Activated T-cell treated with anti-CD3 and anti-CD28 coated beads, Interleukin-2, amount 50 U/mL, for 72 hours (primary cell): ENCODE results near the gene CLEC2D. TPM values are rescaled to one million over a fixed set of nuclear protein-coding genes. Genes with fewer than 3 reads are reported as not detected.
"Not testable (repeated sequence)": the region's sequence is repeated elsewhere in the genome, so short reads cannot be mapped to it uniquely, and the experiment has no call there.

Experiments
- ATAC-seq, 2 donors: fragments of 150-1000 bp; cut with Tn5 transposase; replicated peaks in 1 of 2; 2 replicates each; pipeline ENCODE4 v1.10.0; 2021; ENCODE audit warnings: moderate library complexity in 2 of 2, mild to moderate bottlenecking in 1 of 2
- DNase-seq, 2 donors: peaks; one replicate each; pipeline ENCODE4 v3.0.0; 2021 to 2022; ENCODE audit warnings: mixed read lengths in 1 of 2
- H3K27ac Mint-ChIP-seq: one replicate; pipeline ENCODE4 v1.8.0; 2022; ENCODE audit warnings: mild to moderate bottlenecking, moderate library complexity, mixed read lengths
- H3K27me3 Mint-ChIP-seq: one replicate; pipeline ENCODE4 v1.8.0; 2022; ENCODE audit warnings: low read depth, mixed read lengths
- H3K36me3 Mint-ChIP-seq, 2 donors: one replicate each; pipeline ENCODE4 v1.8.0; 2022; ENCODE audit warnings: mixed read lengths in 2 of 2, mild to moderate bottlenecking in 1 of 2; ENCODE audit not compliant: insufficient read depth in 2 of 2
- H3K4me1 Mint-ChIP-seq: one replicate; pipeline ENCODE4 v1.8.0; 2022; ENCODE audit warnings: low read depth, mixed read lengths
- H3K4me3 Mint-ChIP-seq, 2 donors: one replicate each; pipeline ENCODE4 v1.8.0; 2022; ENCODE audit warnings: mild to moderate bottlenecking in 2 of 2, mixed read lengths in 2 of 2, moderate library complexity in 2 of 2
- H3K9me3 Mint-ChIP-seq, 2 donors: one replicate each; pipeline ENCODE4 v1.8.0; 2022; ENCODE audit warnings: mixed read lengths in 2 of 2
- total RNA-seq, 2 donors: library from RNA; stranded (reverse); gene quantifications; one replicate each; pipeline ENCODE4 v1.2.3, GENCODE V29; 2022

Gene CLEC2D
- total RNA-seq, 2 donors from 2014 or later = 269 to 293 TPM

GRCh38 chr12:9668161-9669018 is 1.1 kb upstream of the CLEC2D start:
- DNase-seq (no peak), ATAC-seq (no peak)
- peaks cover 63% of the 10 kb centered on the region for H3K4me1 Mint-ChIP-seq

GRCh38 chr12:9669019-9669326 is 540 bp upstream of the CLEC2D start:
- no peak for ATAC-seq
- Mint-ChIP-seq H3K9me3 (no peaks in the 10 kb centered on the region), H3K4me1 (peaks cover 61% of the 10 kb centered on the region), H3K27ac (peak overlapping the region; percentile 97), H3K27me3 (no peaks in the 10 kb centered on the region), H3K36me3 (peaks cover 36 to 69% of the 10 kb centered on the region in 2 donors), H3K4me3 (peak overlapping the region; percentile 88 to 100)
- no peak for DNase-seq

More at GRCh38 chr12:9668161-9669018, 1.1 kb upstream of the CLEC2D start:
- Mint-ChIP-seq H3K27me3 (no peaks in the 10 kb centered on the region), H3K36me3 (peaks cover 39 to 66% of the 10 kb centered on the region in 2 donors), H3K27ac (peak overlapping the region; percentile 97), H3K4me3 (peak overlapping the region; percentile 88 to 100), H3K9me3 (no peaks in the 10 kb centered on the region)

- H3K27me3 Mint-ChIP-seq, DNase-seq, H3K9me3 Mint-ChIP-seq, ATAC-seq: not testable (repeated sequence)
- Mint-ChIP-seq H3K27ac (peak overlapping the region; percentile 97), H3K36me3 (peaks cover 29 to 71% of the 10 kb centered on the region in 2 donors), H3K4me3 (peak overlapping the region; percentile 88), H3K4me1 (peaks cover 65% of the 10 kb centered on the region)
Measured at GRCh38 chr12:9672340-9672739, 2.8 kb downstream of the CLEC2D start.

GRCh38 chr12:9673404-9674225 is 4.1 kb downstream of the CLEC2D start:
- H3K27me3 Mint-ChIP-seq = no peaks in the 10 kb centered on the region
- DNase-seq (peak; percentile 79), ATAC-seq (peak; percentile 48 to 54)
- H3K4me3 Mint-ChIP-seq = peak overlapping the region; percentile 88
- peaks cover 36 to 78% of the 10 kb centered on the region in 2 donors for H3K36me3 Mint-ChIP-seq
- H3K9me3 Mint-ChIP-seq = no peaks in the 10 kb centered on the region
- peak overlapping the region; percentile 97 for H3K27ac Mint-ChIP-seq
- H3K4me1 Mint-ChIP-seq = peaks cover 63% of the 10 kb centered on the region

- Mint-ChIP-seq H3K4me1 (peaks cover 64% of the 10 kb centered on the region), H3K27ac (peak overlapping the region; percentile 96), H3K27me3 (no peaks in the 10 kb centered on the region), H3K4me3 (peak overlapping the region; percentile 88), H3K36me3 (peaks cover 37 to 81% of the 10 kb centered on the region in 2 donors), H3K9me3 (no peaks in the 10 kb centered on the region)
- ATAC-seq (peak; percentile 20 to 25), DNase-seq (peak; percentile 52 to 53)
Measured at GRCh38 chr12:9674226-9674590, 4.7 kb downstream of the CLEC2D start.

- H3K36me3 Mint-ChIP-seq = peaks cover 60 to 83% of the 10 kb centered on the region in 2 donors
- H3K9me3 Mint-ChIP-seq = peaks cover 20 to 23% of the 10 kb centered on the region in 2 donors
- H3K27ac Mint-ChIP-seq = peak overlapping the region; percentile 98
- peak overlapping the region; percentile 70 to 87 for H3K4me3 Mint-ChIP-seq
- H3K27me3 Mint-ChIP-seq, ATAC-seq, DNase-seq: not testable (repeated sequence)
- peaks cover 77% of the 10 kb centered on the region for H3K4me1 Mint-ChIP-seq
Measured at GRCh38 chr12:9682508-9682907, 13.0 kb downstream of the CLEC2D start.

- not testable (repeated sequence) for H3K27me3 Mint-ChIP-seq, DNase-seq, ATAC-seq
- peaks cover 73% of the 10 kb centered on the region for H3K4me1 Mint-ChIP-seq
- peak overlapping the region; percentile 98 for H3K27ac Mint-ChIP-seq
- peak overlapping the region; percentile 70 to 87 for H3K4me3 Mint-ChIP-seq
- H3K9me3 Mint-ChIP-seq = peaks cover 20 to 23% of the 10 kb centered on the region in 2 donors
- H3K36me3 Mint-ChIP-seq = peaks cover 56 to 81% of the 10 kb centered on the region in 2 donors
Measured at GRCh38 chr12:9682949-9683348, 13.4 kb downstream of the CLEC2D start.

- ATAC-seq = peak in 1 of 2 donors; percentile 53
- H3K27me3 Mint-ChIP-seq, DNase-seq: not testable (repeated sequence)
- peak overlapping the region; percentile 98 for H3K27ac Mint-ChIP-seq
- H3K4me1 Mint-ChIP-seq = peaks cover 65% of the 10 kb centered on the region
- H3K4me3 Mint-ChIP-seq = peak overlapping the region; percentile 69 to 87
- H3K36me3 Mint-ChIP-seq = peaks cover 55 to 85% of the 10 kb centered on the region in 2 donors
- H3K9me3 Mint-ChIP-seq = peaks cover 17 to 21% of the 10 kb centered on the region in 2 donors
Measured at GRCh38 chr12:9685366-9685765, 15.9 kb downstream of the CLEC2D start.

- H3K27ac Mint-ChIP-seq = peak overlapping the region; percentile 73
- H3K9me3 Mint-ChIP-seq = peaks cover 17 to 22% of the 10 kb centered on the region in 2 donors
- DNase-seq (no peak), ATAC-seq (peak in 1 of 2 donors; percentile 9)
- H3K36me3 Mint-ChIP-seq = peaks cover 54 to 85% of the 10 kb centered on the region in 2 donors
- peaks cover 63% of the 10 kb centered on the region for H3K4me1 Mint-ChIP-seq
- peak overlapping the region; percentile 45 to 47 for H3K4me3 Mint-ChIP-seq
- H3K27me3 Mint-ChIP-seq = no peaks in the 10 kb centered on the region
Measured at GRCh38 chr12:9685915-9686314, 16.4 kb downstream of the CLEC2D start.

GRCh38 chr12:9687228-9687627 is 17.7 kb downstream of the CLEC2D start:
- Mint-ChIP-seq H3K36me3 (peaks cover 56 to 85% of the 10 kb centered on the region in 2 donors), H3K27me3 (no peaks in the 10 kb centered on the region), H3K27ac (peak overlapping the region; percentile 81), H3K4me1 (peaks cover 65% of the 10 kb centered on the region), H3K9me3 (peaks cover 17 to 21% of the 10 kb centered on the region in 2 donors), H3K4me3 (no peak overlapping the region)
- DNase-seq (no peak), ATAC-seq (peak in 1 of 2 donors; percentile 63)

- Mint-ChIP-seq H3K9me3 (peaks cover 8 to 16% of the 10 kb centered on the region in 2 donors), H3K4me3 (no peak overlapping the region), H3K27ac (peak overlapping the region; percentile 66), H3K4me1 (peaks cover 50% of the 10 kb centered on the region), H3K27me3 (no peaks in the 10 kb centered on the region), H3K36me3 (peaks cover 50 to 91% of the 10 kb centered on the region in 2 donors)
- ATAC-seq (no peak), DNase-seq (no peak)
Measured at GRCh38 chr12:9692909-9693308, 23.4 kb downstream of the CLEC2D start.

GRCh38 chr12:9694241-9694640 is 24.7 kb downstream of the CLEC2D start:
- Mint-ChIP-seq H3K36me3 (peaks cover 46 to 77% of the 10 kb centered on the region in 2 donors), H3K9me3 (peaks cover 6 to 14% of the 10 kb centered on the region in 2 donors), H3K4me1 (peaks cover 55% of the 10 kb centered on the region), H3K4me3 (no peak overlapping the region), H3K27me3 (no peaks in the 10 kb centered on the region), H3K27ac (peak overlapping the region; percentile 74)
- no peak for ATAC-seq
- no peak for DNase-seq

- H3K4me1 Mint-ChIP-seq = peaks cover 61% of the 10 kb centered on the region
- H3K27me3 Mint-ChIP-seq, DNase-seq, ATAC-seq, H3K4me3 Mint-ChIP-seq: not testable (repeated sequence)
- peaks cover 6 to 13% of the 10 kb centered on the region in 2 donors for H3K9me3 Mint-ChIP-seq
- H3K27ac Mint-ChIP-seq = peak overlapping the region; percentile 74
- H3K36me3 Mint-ChIP-seq = peaks cover 39 to 68% of the 10 kb centered on the region in 2 donors
Measured at GRCh38 chr12:9695150-9695549, 25.6 kb downstream of the CLEC2D start.
